ENCODE data around the gene LTBP1.
"Not testable (repeated sequence)": the region's sequence is repeated elsewhere in the genome, so short reads cannot be mapped to it uniquely, and the experiment has no call there.

Gene LTBP1

DNA sequence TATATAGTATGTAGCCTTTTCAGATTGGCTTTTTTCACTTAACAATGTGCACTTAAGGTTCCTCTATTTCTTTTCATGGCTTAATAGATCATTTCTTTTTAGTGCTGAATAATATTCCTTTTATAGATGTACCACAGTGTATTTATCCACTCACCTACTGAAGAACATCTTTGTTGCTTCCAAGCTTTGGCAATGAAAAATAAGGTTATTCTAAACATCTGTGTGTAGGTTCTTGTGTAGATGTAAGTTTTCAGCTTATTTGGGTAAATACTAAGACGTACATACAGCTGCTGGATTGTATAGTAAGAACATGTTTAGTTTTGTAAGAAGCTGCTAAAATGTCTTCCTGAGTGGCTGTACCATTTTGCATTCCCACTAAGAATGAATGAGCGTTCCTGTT is 461.4 kb downstream of the LTBP1 start:
- no peak for DNase-seq

GRCh38 chr2:33409417-33409955 is 462.7 kb downstream of the LTBP1 start:
- DNase-seq: no peak

- no peak for DNase-seq
Observed at GRCh38 chr2:33411765-33412164, 465.0 kb downstream of the LTBP1 start.

DNA sequence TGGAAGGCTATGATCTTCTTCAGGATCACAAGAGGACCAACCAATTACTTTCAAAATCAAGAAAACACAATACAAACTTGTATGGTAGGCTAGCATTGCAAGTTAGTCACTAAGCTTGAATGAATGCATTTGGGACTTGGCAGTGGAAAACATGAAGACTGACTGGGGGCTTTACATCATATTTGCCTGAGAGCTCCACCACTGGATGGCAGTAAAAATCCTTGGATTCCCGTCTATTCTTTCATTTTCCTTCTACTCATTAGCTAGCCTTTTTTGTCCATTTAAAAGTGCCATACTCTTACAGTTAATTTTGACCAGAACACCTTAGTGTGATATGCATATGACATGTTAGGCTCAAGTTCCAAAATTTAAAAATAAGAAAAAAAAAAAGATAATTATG is 466.2 kb downstream of the LTBP1 start:
- no peak for DNase-seq

- no peak for DNase-seq
Observed at GRCh38 chr2:33419581-33420200, 472.9 kb downstream of the LTBP1 start.

DNA sequence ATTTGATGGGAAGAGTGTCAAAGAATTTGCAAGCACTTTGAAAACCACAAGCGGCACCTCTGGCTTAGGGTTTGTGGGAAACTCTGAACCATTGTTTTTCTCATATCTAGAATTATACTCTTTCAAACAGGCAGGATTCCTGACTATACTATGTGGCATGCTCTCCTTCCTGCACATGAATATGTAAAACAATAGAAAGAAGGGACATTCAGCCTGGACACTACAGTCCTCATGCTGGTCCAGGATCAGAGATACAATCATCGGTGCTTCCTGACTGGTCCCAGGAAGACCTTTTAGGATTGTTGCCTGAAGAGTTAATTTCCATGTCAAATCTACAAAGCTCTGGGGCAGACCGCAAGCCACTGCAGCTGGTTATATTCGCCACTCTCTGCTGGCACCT is 474.0 kb downstream of the LTBP1 start:
- no peak for DNase-seq

GRCh38 chr2:33421820-33422219 is 475.1 kb downstream of the LTBP1 start:
- no peak for DNase-seq

DNA sequence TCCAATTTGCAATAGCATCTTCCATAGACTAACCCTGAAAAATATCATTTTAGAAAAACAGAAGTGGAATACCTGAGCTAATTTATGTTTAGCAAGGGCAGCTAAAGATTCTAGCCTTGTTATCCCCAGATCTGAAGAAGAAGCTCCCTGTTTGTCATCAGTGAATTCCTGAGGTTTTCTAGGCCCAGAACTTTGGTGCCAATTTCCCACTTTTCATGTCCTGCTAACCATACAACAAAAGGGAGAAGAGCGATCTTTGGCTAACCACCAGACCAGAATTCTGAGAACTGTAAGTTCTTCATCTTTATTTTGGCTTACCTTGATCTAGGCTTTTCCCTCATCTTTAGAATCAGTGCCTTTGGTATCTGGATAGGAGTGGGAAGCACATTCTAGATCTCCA is 478.4 kb downstream of the LTBP1 start:
- no peak for DNase-seq

DNA sequence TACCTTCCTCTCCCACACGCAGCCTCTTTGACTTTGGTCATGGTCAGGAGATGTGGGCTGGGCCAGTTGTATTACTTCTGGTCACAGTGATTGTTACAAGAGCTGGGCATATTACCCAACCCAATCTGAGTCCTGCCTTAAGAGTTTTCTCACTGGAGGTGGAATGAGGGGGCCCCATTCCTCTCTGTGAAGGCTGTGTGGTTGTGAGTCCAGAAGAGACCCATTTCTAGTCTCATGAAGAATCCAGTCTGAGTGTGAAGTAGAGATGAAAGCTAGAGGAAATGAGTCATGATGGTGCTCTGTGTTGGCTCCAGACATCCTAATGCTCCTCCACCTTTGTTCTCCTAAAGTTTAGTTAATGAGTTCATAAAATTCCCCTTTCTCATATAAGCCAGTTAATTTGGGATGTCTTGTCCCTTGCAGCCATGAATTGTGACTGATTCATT is 478.9 kb downstream of the LTBP1 start:
- no peak for DNase-seq

DNA sequence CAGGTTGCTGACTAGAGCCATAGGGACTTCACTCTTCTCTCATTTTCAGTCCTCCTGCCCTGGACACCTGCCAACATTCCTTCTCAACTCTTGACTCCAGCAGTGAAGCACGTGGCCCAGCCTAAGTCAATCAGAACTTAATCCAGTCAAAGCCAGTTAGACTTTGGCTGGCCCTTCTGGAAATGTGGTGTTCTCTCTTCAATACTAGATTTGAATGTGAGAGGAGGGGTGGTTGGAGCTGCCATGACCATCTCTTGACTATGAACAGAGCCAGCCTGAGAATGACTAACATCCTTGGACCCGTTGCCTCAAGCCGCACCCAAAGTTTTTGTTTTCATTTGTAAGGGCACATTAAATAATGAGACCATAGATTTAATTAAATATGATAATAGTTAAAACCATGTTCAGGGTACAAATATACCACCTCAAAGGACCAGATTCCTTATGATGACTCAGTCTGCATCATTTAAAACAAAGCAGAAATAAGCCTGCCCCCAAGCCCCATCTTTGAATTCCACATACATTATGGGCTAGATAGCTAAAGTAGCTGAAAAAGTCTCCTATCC is 480.0 kb downstream of the LTBP1 start:
- no peak for DNase-seq

DNA sequence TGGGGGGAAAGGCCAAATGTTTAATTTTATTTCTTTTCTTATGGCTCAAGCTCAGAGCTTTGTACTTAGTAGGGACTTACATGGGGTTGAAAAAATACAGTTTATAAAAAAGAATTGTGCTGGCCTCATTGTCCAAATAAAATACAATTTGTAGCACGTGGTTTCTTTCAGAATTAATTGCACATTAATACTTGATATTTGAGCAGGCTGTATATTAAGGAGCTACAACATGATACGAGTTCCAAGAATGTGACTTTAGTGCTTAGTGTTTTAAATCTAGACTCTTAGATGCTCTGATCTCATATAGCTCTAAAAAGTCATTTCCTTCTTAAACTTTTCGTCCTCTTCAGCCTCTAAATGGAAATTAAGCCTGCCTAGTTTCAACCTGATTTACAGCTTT is 483.3 kb downstream of the LTBP1 start:
- no peak for DNase-seq

- no peak for DNase-seq
Observed at GRCh38 chr2:33430856-33431255, 484.1 kb downstream of the LTBP1 start.

- no peak for DNase-seq
Observed at GRCh38 chr2:33432871-33433270, 486.1 kb downstream of the LTBP1 start.

DNA sequence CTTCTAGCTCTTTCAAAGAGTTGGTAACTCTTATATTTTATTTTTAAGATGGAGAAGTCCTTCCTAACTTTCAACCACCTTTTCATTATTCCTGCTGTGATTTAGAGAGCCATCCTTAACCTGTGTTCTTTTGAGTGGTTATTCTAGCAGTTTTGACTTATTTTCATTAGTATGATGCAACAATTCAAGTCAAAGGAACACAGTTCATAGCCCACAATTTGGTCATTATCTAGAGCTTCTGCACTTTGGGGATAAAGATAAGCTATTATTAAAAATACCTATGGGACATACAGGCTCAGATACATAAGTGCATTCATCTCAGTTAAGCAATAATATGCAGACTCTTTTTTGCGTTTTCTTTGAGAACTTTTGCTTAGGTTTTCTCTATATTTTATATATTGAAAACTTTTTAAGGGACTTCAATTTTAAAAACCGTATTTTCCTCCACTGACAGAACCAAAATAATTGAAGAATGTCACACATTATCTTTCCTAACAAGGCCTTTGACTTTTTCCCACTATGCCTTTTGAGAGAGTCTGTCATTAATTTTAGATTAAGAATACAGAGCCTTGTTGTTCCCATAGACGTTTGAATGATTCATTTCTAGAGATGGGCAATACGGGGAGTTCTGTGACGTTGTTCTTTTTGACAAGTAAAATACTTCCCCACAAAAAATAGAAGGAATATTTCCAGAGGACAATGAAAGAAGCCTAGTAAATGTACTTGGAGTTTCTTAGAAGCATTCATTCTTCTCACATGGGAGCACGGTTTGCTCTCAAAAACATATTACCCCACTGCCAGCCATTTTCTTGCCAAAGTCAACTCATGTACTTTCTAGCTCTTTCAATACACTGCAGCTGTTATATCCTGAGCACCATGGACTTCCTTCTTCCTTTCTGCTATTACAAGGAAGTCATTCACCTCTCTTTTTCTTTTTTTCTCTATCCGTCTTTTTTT is 486.8 kb downstream of the LTBP1 start:
- DNase-seq: no peak

DNA sequence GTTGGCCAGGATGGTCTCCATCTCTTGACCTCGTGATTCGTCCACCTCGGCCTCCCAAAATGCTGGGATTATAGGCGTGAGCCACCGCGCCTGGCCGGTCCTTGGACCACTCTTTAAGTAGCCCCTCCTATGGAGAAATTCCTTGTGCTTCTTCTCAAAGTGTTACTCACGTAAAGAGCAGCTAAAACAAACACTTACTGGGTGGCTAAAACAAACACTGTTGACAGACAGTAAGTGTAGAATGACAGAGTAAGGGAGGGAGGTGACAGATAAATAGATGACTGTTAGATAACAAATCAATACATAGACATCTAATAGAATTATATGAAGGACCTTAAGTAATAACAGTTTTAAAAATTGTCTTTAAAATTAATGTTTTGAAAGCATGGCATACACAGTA is 488.8 kb downstream of the LTBP1 start:
- DNase-seq: no peak

DNA sequence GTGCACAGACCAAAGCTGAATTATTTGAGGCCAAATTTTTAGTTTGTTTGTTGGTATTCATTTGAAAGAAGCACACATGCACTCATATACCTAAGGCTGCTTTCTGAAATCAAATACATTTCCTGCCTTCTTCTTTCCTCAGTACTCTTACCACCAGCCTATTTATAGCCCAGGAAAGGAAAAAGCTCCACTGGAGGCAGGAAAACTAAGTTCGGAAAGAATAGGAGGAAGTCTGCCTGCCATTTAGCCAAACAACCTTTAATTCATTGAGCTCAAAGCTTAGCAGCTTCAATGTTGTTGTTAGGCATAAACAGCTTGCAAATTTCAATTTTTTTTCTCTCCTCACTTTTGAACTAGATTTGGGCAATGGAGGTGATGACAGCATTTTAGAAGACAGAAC is 489.3 kb downstream of the LTBP1 start:
- DNase-seq: no peak

- no peak for DNase-seq
Observed at GRCh38 chr2:33437297-33437696, 490.5 kb downstream of the LTBP1 start.

DNA sequence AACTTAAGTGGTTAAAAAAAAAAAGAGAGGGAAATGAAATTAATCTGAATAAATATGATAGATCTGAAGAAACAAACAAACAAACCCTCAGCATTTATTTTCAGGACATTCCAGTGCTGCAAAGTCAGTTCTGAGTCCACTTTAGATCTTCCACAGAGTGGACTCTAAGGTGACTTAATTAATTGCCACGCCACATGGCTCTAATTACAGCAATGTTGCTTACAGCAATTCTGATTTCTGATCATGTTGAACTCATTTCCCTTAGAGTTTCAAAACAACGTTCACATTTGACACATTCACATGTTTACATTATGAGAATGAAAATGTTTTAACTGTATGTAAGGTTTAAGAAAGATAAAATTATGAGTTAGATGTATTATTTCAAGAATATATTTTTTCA is 491.1 kb downstream of the LTBP1 start:
- no peak for DNase-seq

GRCh38 chr2:33441235-33441810 is 494.6 kb downstream of the LTBP1 start:
- DNase-seq: no peak

GRCh38 chr2:33442052-33442451 is 495.3 kb downstream of the LTBP1 start:
- DNase-seq: not testable (repeated sequence)

DNA sequence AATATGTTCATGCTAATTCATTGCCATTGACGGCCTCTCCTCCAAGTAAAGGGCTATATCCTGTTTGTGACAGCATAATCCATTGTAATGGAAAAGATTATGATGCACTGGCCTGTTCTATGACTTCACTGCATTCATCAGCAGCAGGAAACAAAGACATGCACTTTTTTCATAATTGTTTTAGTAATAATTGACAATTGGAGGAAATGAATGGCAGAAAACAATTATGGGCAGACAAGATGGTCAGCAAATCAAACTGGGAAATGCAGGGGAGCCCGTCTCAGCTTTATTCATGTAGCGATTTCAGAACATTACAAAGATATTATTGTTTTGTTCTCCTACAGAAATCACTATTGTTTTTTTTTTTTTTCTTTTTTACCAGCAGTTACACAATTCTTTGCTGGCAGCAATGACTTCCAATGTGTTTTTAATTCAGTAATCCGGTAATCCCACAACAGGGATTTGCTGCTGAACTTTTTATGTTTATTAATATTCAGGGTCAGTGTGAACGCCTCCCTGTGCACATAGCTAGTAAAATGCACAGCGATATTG is 495.9 kb downstream of the LTBP1 start:
- DNase-seq: no peak

DNA sequence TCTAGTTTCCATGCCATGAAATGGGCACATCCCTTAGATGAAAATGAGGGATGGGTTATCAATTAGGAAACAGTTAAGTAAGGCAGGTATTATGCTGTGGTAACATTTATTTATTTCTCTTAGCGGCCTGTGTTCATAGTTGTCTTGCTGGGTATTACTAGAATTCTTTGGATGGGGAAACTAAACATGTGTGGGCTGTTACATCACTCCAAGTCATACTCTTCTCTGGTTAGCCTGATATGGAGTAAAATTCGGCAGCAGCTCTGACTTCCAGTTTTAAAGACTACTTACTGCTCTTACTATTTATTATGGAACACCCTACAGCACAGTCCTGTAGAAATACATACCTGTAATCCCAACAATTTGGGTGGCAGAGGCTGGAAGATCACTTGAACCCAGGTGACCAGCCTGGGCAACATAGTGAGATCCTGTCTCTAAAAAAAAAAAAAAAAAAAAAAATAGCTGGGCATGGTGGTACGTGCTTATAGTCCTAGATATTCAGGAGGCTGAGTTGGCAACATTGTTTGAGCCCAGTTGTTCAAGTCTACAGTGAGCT is 496.6 kb downstream of the LTBP1 start:
- no peak for DNase-seq

GRCh38 chr2:33444967-33445366 is 498.2 kb downstream of the LTBP1 start:
- DNase-seq: no peak
